AG09309 (cell line): ENCODE data around the gene ASCL2.

Experiments used
- DNase-seq: peaks from one replicate; pipeline ENCODE4 v3.0.0-alpha.2; 2010; ENCODE audit warnings: low read depth
- H3K4me3 ChIP-seq: 2 replicates; pipeline ENCODE4 v1.5.1; 2011; ENCODE audit warnings: mild to moderate bottlenecking, low read depth, low read length, moderate library complexity; ENCODE audit not compliant: control insufficient read depth
- CTCF ChIP-seq: IDR thresholded peaks from 2 replicates; pipeline ENCODE4 v1.5.1; 2011; ENCODE audit warnings: mild to moderate bottlenecking, low read depth, low read length, inconsistent platforms; ENCODE audit not compliant: insufficient read depth, control insufficient read depth; ENCODE audit errors: missing control alignments

ASCL2 gene

DNA sequence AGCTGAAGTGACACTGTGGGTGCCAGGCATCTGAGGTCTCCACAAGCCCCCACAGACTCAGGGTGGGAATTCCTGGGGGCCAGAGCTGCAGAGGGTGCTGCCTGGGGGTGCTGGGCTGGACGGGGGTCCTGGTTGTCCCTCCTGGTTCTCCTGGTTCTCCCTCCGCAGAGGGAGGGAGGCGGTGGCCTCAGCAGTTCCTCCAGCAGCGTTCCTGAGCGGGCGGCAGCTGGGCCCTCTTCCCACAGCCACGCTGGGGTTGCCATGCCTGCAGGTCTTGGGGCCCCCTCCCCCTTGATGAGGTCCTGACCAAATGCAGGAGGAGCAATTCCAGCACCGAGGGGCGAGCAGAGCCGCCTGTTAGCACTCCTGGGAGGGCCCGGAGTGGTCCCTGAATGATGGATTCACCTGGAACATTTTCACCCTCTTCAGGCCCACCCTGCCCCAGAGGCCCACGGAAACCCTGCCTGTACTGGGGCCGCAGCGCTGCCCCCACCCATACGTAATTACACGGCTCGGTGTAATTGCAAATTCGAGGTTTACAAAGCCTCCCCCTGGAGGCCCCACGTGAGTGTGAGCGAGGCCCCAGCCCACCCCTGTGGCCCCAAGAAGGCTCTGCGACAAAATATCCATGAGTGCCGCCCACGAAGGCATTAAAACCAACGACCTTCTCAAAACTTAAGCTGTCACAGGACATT, 30.7 kb upstream of the ASCL2 start:
- no peak for DNase-seq
- H3K4me3 ChIP-seq = no peak overlapping the region

GRCh38 chr11:2300290-2300935, 30.0 kb upstream of the ASCL2 start:
- no peak for TF ChIP-seq CTCF
- H3K4me3 ChIP-seq = no peak overlapping the region
- DNase-seq = no peak

More for the DNA sequence above, 30.7 kb upstream of the ASCL2 start:
- no peak for TF ChIP-seq CTCF

GRCh38 chr11:2299773-2300172, 29.4 kb upstream of the ASCL2 start:
- no peak for TF ChIP-seq CTCF
- H3K4me3 ChIP-seq = no peak overlapping the region
- no peak for DNase-seq

GRCh38 chr11:2298795-2299761, 28.7 kb upstream of the ASCL2 start:
- DNase-seq = no peak
- peak; percentile 24 for TF ChIP-seq CTCF
- no peak overlapping the region for H3K4me3 ChIP-seq

- TF ChIP-seq CTCF = no peak
Observed at GRCh38 chr11:2298131-2298794, 27.9 kb upstream of the ASCL2 start.

DNA sequence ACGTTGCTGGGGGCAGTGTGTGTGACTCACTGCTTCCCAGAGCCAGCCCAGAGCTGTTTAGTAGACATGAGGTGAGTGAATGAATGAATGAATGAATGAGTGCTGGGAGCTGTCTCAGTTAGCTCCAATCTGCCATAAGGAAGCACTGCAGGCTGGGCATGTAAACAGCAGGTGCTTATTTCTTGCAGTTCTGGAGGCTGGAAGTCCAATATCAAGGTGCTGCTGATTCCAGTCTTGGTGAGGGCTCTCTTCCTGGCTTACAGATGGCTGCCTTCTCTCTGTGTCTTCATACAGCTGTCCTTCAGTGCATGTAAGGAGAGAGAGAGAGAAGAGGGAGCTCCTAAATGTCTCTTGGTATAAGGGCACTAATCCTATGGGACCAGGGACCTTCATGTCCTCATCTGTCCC, 27.2 kb upstream of the ASCL2 start:
- DNase-seq = no peak
- no peak for TF ChIP-seq CTCF
- H3K4me3 ChIP-seq = no peak overlapping the region

More at GRCh38 chr11:2298131-2298794, 27.9 kb upstream of the ASCL2 start:
- H3K4me3 ChIP-seq = no peak overlapping the region
- DNase-seq = no peak
